K562 (cell line): Measurements from ENCODE around the gene GTF2H4. TPM values are rescaled to one million over a fixed set of nuclear protein-coding genes. Genes with fewer than 3 reads are reported as not detected.

Experiments used
- CSDE1 ChIP-seq, 2 experiments: fragments of 450-650 bp; IDR thresholded peaks; 2 replicates each; pipeline ENCODE4 v1.6.1; 2016; ENCODE audit warnings: mild to moderate bottlenecking in 1 of 2
- ELF2 ChIP-seq: fragments of 250-450 bp; sonication (Bioruptor Pico); IDR thresholded peaks from 2 replicates; pipeline ENCODE4 v1.5.0; 2021; ENCODE audit warnings: mild to moderate bottlenecking
- ETS1 ChIP-seq: conservative IDR thresholded peaks from 2 replicates; pipeline ENCODE4 v1.6.1; 2011; ENCODE audit warnings: low read depth, mild to moderate bottlenecking, low read length; ENCODE audit not compliant: control insufficient read depth
- FOSL1 ChIP-seq: fragments of 200-800 bp; sonication (Bioruptor generic); conservative IDR thresholded peaks from 2 replicates; pipeline ENCODE4 v1.6.1; 2016; ENCODE audit warnings: missing genetic modification characterization, missing compliant biosample characterization
- GABPB1 ChIP-seq: sonication (generic); formaldehyde crosslinking; IDR thresholded peaks from 2 replicates; pipeline ENCODE4 v1.8.0; 2022; ENCODE audit warnings: mild to moderate bottlenecking, missing genetic modification reagents
- KAT7 ChIP-seq: sonication (generic); formaldehyde crosslinking; IDR thresholded peaks from 2 replicates; pipeline ENCODE4 v1.8.0; 2022; ENCODE audit warnings: missing genetic modification reagents, mild to moderate bottlenecking, borderline replicate concordance
- MEF2A ChIP-seq: IDR thresholded peaks from 2 replicates; pipeline ENCODE4 v1.6.1; 2011; ENCODE audit warnings: low read depth, mild to moderate bottlenecking, low read length, moderate library complexity; ENCODE audit not compliant: control insufficient read depth
- MYC ChIP-seq, 2 experiments: fragments of 250-450 bp in 1 of 2; sonication (Bioruptor Pico) in 1 of 2; IDR thresholded peaks; 2 replicates each; pipeline versions ENCODE4 v1.5.1 to v1.6.1; 2012 to 2021; ENCODE audit warnings: low read depth in 2 of 2, borderline replicate concordance in 1 of 2, improper control_type of control experiment in 1 of 2, low read length in 1 of 2, mild to moderate bottlenecking in 1 of 2, moderate library complexity in 1 of 2
- PHF8 ChIP-seq: fragments of 200-600 bp; sonication (generic); IDR thresholded peaks from 2 replicates; pipeline ENCODE4 v1.6.1; 2012; ENCODE audit warnings: mixed run types, mild to moderate bottlenecking, inconsistent platforms, low read length, moderate library complexity, borderline replicate concordance
- PRDM10 ChIP-seq: fragments of 450-650 bp; IDR thresholded peaks from 2 replicates; pipeline ENCODE4 v1.6.1; 2018; ENCODE audit not compliant: partially characterized antibody
- RB1 ChIP-seq: fragments of 450-650 bp; IDR thresholded peaks from 2 replicates; pipeline ENCODE4 v1.6.1; 2017; ENCODE audit warnings: low read depth, mild to moderate bottlenecking
- SRSF3 ChIP-seq: fragments of 200-400 bp; formaldehyde crosslinking; IDR thresholded peaks from 2 replicates; pipeline ENCODE4 v1.6.1; 2016; ENCODE audit warnings: mild to moderate bottlenecking, low read length, moderate library complexity; ENCODE audit not compliant: insufficient read depth
- TFAP4 ChIP-seq: sonication (generic); formaldehyde crosslinking; IDR thresholded peaks from 2 replicates; pipeline ENCODE4 v1.8.0; 2022; ENCODE audit warnings: missing genetic modification reagents, mild to moderate bottlenecking, moderate library complexity, borderline replicate concordance
- TGIF2 ChIP-seq: sonication (generic); formaldehyde crosslinking; IDR thresholded peaks from 2 replicates; pipeline ENCODE4 v1.8.1; 2022; ENCODE audit warnings: mild to moderate bottlenecking, missing genetic modification reagents, moderate library complexity
- THAP12 ChIP-seq: fragments of 250-450 bp; sonication (Bioruptor Pico); IDR thresholded peaks from 2 replicates; pipeline ENCODE4 v1.9.0; 2021; ENCODE audit warnings: mild to moderate bottlenecking, inconsistent platforms
- U2AF2 ChIP-seq: fragments of 200-400 bp; formaldehyde crosslinking; optimal IDR thresholded peaks from 2 replicates; pipeline ENCODE3; 2017; ENCODE audit warnings: low read depth, mild to moderate bottlenecking, low read length
- ZBTB7A ChIP-seq: IDR thresholded peaks from 2 replicates; pipeline ENCODE4 v1.6.1; 2011; ENCODE audit warnings: low read depth, mild to moderate bottlenecking, low read length, moderate library complexity, borderline replicate concordance; ENCODE audit not compliant: control insufficient read depth
- polyA plus RNA-seq, 8 experiments: library from polyadenylated mRNA; depleted of rRNA in 4 of 8; stranded (reverse) in 5 of 8; unstranded in 3 of 8; fragments of >200 nt; fragmentation: Nextera tagmentation in 2 of 8; fragmentation: Illumina TruSeq in 1 of 8; extraction: Ambion mirVana in 2 of 8; extraction: Trizol in 1 of 8; gene quantifications; 2 replicates each; pipeline versions ENCODE4 v1.2.1 to v1.2.3, GENCODE V29; 2011 to 2014; ENCODE audit warnings: inconsistent platforms in 1 of 8, missing spikeins in 1 of 8
- total RNA-seq, 7 experiments: library from RNA; depleted of rRNA in 6 of 7; stranded (reverse); fragments of >200 nt in 6 of 7; fragmentation: Illumina TruSeq in 2 of 7; extraction: Trizol in 2 of 7; gene quantifications; 2 replicates each; pipeline versions ENCODE4 v1.2.1 to v1.2.3, GENCODE V29; 2011 to 2021; ENCODE audit warnings: low replicate concordance in 1 of 7

The GTF2H4 gene
- total and polyA plus RNA-seq, 9 of the 15 experiments (the other 6 are each of a cell fraction or from before 2014, with no cell fraction given), result 3.6 to 86.1 (median 39.6) TPM

- TF ChIP-seq PRDM10 (peak; percentile 52), THAP12 (CRISPR knock-in tag) (0 out of 2 replicates have a peak, but pooled peaks have one; percentile 6), GABPB1 (CRISPR knock-in tag) (peak; percentile 20; the same call in 1 of the 2 replicates), PHF8 (peak; percentile 20; the same call in 1 of the 2 replicates), KAT7 (CRISPR knock-in tag) (0 out of 2 replicates have a peak, but pooled peaks have one; percentile 18), ETS1 (peak; percentile 32; the same call in 1 of the 2 replicates), FOSL1 (0 out of 2 replicates have a peak, but pooled peaks have one; percentile 29), MYC (IDR thresholded peaks at IDR 0.05; ENCODE audit: low read depth, low read length) (0 out of 2 replicates have a peak, but pooled peaks have one; percentile 44), MYC (CRISPR knock-in tag; IDR thresholded peaks at IDR 0.05; ENCODE audit: borderline replicate concordance, low read depth) (no peak), TGIF2 (CRISPR knock-in tag) (no peak), ELF2 (peak; percentile 19; the same call in 1 of the 2 replicates), RB1 (peak; percentile 30; the same call in 1 of the 2 replicates), ZBTB7A (peak; percentile 56), CSDE1 (IDR thresholded peaks at IDR 0.05) (no peak), TFAP4 (CRISPR knock-in tag) (peak; percentile 5; the same call in 1 of the 2 replicates), SRSF3 (0 out of 2 replicates have a peak, but pooled peaks have one; percentile 71), U2AF2 (no peak), MEF2A (no peak)
Observed at GRCh38 chr6:30883685-30884520, 24.1 kb upstream of the GTF2H4 start, which contains the start of gene DDR1 (continued).
